H1 (cell line): ENCODE results near the gene CDC42EP2. TPM values are rescaled to one million over a fixed set of nuclear protein-coding genes. Genes with fewer than 3 reads are reported as not detected.

ENCODE experiments used
- CTCF ChIA-PET: fragments of 300-600 bp; sonication (Branson Sonifier 250); formaldehyde crosslinking; loops from one replicate; lab custom pipeline; 2021; ENCODE audit not compliant: partially characterized antibody; lab: Charles Lee
- POLR2A ChIA-PET: fragments of 300-600 bp; sonication (Branson Sonifier 250); formaldehyde crosslinking; loops from one replicate; lab custom pipeline; 2021; ENCODE audit warnings: inconsistent platforms; ENCODE audit not compliant: partially characterized antibody; lab: Charles Lee
- DNase-seq, 2 experiments: peaks; one replicate each; pipeline versions ENCODE4 v3.0.0 to v3.0.0-alpha.2; 2010 to 2022; ENCODE audit warnings: low spot score in 2 of 2, low read depth in 1 of 2, mixed read lengths in 1 of 2
- FAIRE-seq: peaks from 2 replicates; lab custom pipeline; 2011; peaks lifted over from hg19 to GRCh38; lab: Jason Lieb, UNC
- H2AFZ ChIP-seq: 2 replicates; pipeline ENCODE4 v1.8.1; 2012; ENCODE audit warnings: low read length, inconsistent platforms
- H2AK5ac ChIP-seq: 2 replicates; pipeline ENCODE4 v1.6.1; 2013; ENCODE audit warnings: low read depth, low read length
- H2BK120ac ChIP-seq: replicated peaks from 2 replicates; pipeline ENCODE3; 2013; ENCODE audit warnings: low read depth, low read length, inconsistent platforms
- H2BK12ac ChIP-seq: 2 replicates; pipeline ENCODE4 v1.6.1; 2013; ENCODE audit warnings: low read depth, low read length
- H2BK15ac ChIP-seq: 2 replicates; pipeline ENCODE4 v1.6.1; 2013; ENCODE audit warnings: low read length
- H2BK20ac ChIP-seq: 2 replicates; pipeline ENCODE4 v1.6.1; 2013; ENCODE audit warnings: low read length
- H2BK5ac ChIP-seq: 2 replicates; pipeline ENCODE4 v1.6.1; 2013; ENCODE audit warnings: low read depth, low read length
- H3K14ac ChIP-seq: 2 replicates; pipeline ENCODE4 v1.6.1; 2013; ENCODE audit warnings: inconsistent platforms; ENCODE audit not compliant: insufficient read length
- H3K18ac ChIP-seq: 2 replicates; pipeline ENCODE4 v1.6.1; 2013; ENCODE audit warnings: low read length; ENCODE audit errors: extremely low read depth
- H3K23ac ChIP-seq: 2 replicates; pipeline ENCODE4 v1.6.1; 2013; ENCODE audit warnings: inconsistent platforms; ENCODE audit not compliant: insufficient read length
- H3K23me2 ChIP-seq: 2 replicates; pipeline ENCODE4 v1.6.1; 2013; ENCODE audit warnings: low read depth, low read length
- H3K27ac ChIP-seq: 2 replicates; pipeline ENCODE4 v1.6.1; 2011; ENCODE audit warnings: low read depth, low read length, inconsistent platforms
- H3K27me3 ChIP-seq, 4 experiments: replicated peaks in 1 of 4; 1 replicate in 1 of 4; 2 replicates in 3 of 4; pipeline versions ENCODE4 v1.6.1 to v1.8.1; 2011 to 2013; ENCODE audit warnings: low read length in 3 of 4, mild to moderate bottlenecking in 3 of 4, inconsistent platforms in 2 of 4, mixed read lengths in 2 of 4, moderate library complexity in 1 of 4; ENCODE audit not compliant: control insufficient read depth in 3 of 4, insufficient read depth in 3 of 4; ENCODE audit errors: extremely low read depth in 1 of 4
- H3K36me3 ChIP-seq, 4 experiments: 2 replicates each; pipeline versions ENCODE4 v1.6.1 to v1.8.1; 2011 to 2013; ENCODE audit warnings: mild to moderate bottlenecking in 4 of 4, low read length in 3 of 4, moderate library complexity in 2 of 4, control low read depth in 1 of 4, inconsistent platforms in 1 of 4; ENCODE audit not compliant: insufficient read depth in 4 of 4, control insufficient read depth in 2 of 4
- H3K4ac ChIP-seq: replicated peaks from 2 replicates; pipeline ENCODE3; 2013; ENCODE audit warnings: low read length, low read depth, mixed read lengths, inconsistent platforms; ENCODE audit not compliant: insufficient read length
- H3K4me1 ChIP-seq, 4 experiments: replicated peaks in 1 of 4; 1 replicate in 1 of 4; 2 replicates in 3 of 4; pipeline versions ENCODE4 v1.6.1 to v1.8.1; 2011 to 2013; ENCODE audit warnings: low read length in 3 of 4, inconsistent platforms in 2 of 4, mixed read lengths in 1 of 4; ENCODE audit not compliant: insufficient read depth in 4 of 4, control insufficient read depth in 3 of 4
- H3K4me2 ChIP-seq, 2 experiments: 2 replicates each; pipeline versions ENCODE4 v1.6.1 to v1.8.1; 2011 to 2013; ENCODE audit warnings: low read depth in 2 of 2, low read length in 2 of 2, control low read depth in 1 of 2, inconsistent platforms in 1 of 2, mild to moderate bottlenecking in 1 of 2; ENCODE audit not compliant: insufficient read depth in 1 of 2
- H3K4me3 ChIP-seq, 4 experiments: fragments of 200-600, 300-600 bp in 1 of 4; sonication (generic), shearing (Covaris generic), sonication (Bioruptor Twin) in 1 of 4; 2 replicates each; pipeline versions ENCODE4 v1.5.1 to v1.8.1; 2011 to 2016; ENCODE audit warnings: low read length in 4 of 4, low read depth in 3 of 4, control low read depth in 2 of 4, inconsistent platforms in 2 of 4, mild to moderate bottlenecking in 2 of 4, mixed read lengths in 1 of 4, moderate library complexity in 1 of 4; ENCODE audit not compliant: insufficient read depth in 2 of 4; ENCODE audit errors: extremely low read depth in 1 of 4
- H3K56ac ChIP-seq: replicated peaks from 2 replicates; pipeline ENCODE3; 2013; ENCODE audit warnings: low read depth, mild to moderate bottlenecking, mixed read lengths, low read length, inconsistent platforms; ENCODE audit not compliant: insufficient read length
- H3K79me1 ChIP-seq: 2 replicates; pipeline ENCODE4 v1.6.1; 2013; ENCODE audit warnings: low read depth, low read length, control low read depth
- H3K79me2 ChIP-seq, 2 experiments: 2 replicates each; pipeline versions ENCODE4 v1.6.1 to v1.8.1; 2012 to 2013; ENCODE audit warnings: low read length in 2 of 2, mild to moderate bottlenecking in 2 of 2, inconsistent platforms in 1 of 2; ENCODE audit not compliant: insufficient read depth in 2 of 2, control insufficient read depth in 1 of 2
- H3K9ac ChIP-seq, 4 experiments: replicated peaks in 1 of 4; 1 replicate in 1 of 4; 2 replicates in 3 of 4; pipeline versions ENCODE4 v1.6.1 to v1.8.1; 2011 to 2013; ENCODE audit warnings: low read depth in 3 of 4, low read length in 3 of 4, control low read depth in 2 of 4, mild to moderate bottlenecking in 2 of 4, moderate library complexity in 2 of 4, inconsistent platforms in 1 of 4; ENCODE audit errors: extremely low read depth in 1 of 4
- H3K9me3 ChIP-seq, 2 experiments: 2 replicates each; pipeline versions ENCODE4 v1.6.1 to v1.8.1; 2012 to 2013; ENCODE audit warnings: mild to moderate bottlenecking in 2 of 2, moderate library complexity in 2 of 2, control low read depth in 1 of 2, inconsistent platforms in 1 of 2, low read depth in 1 of 2, low read length in 1 of 2, mixed read lengths in 1 of 2; ENCODE audit not compliant: insufficient read depth in 2 of 2
- H4K20me1 ChIP-seq, 2 experiments: replicated peaks in 1 of 2; 2 replicates each; pipeline versions ENCODE3 to v1.8.1; 2011 to 2013; ENCODE audit warnings: inconsistent platforms in 2 of 2, low read length in 2 of 2, mild to moderate bottlenecking in 1 of 2; ENCODE audit not compliant: insufficient read depth in 2 of 2, control insufficient read depth in 1 of 2
- H4K5ac ChIP-seq: 2 replicates; pipeline ENCODE4 v1.6.1; 2013; ENCODE audit warnings: low read length, low read depth, mixed read lengths, inconsistent platforms; ENCODE audit not compliant: insufficient read length
- H4K8ac ChIP-seq: 2 replicates; pipeline ENCODE4 v1.8.0; 2013; ENCODE audit warnings: mild to moderate bottlenecking, moderate library complexity, low read length, inconsistent platforms; ENCODE audit not compliant: insufficient read depth; ENCODE audit errors: extremely low read depth
- H4K91ac ChIP-seq: replicated peaks from 2 replicates; pipeline ENCODE3; 2013; ENCODE audit warnings: low read length, mixed read lengths, inconsistent platforms; ENCODE audit not compliant: insufficient read length
- BACH1 ChIP-seq: IDR thresholded peaks from 2 replicates; pipeline ENCODE4 v1.6.1; 2012; ENCODE audit warnings: low read length, improper control_type of control experiment
- CEBPB ChIP-seq: IDR thresholded peaks from 2 replicates; pipeline ENCODE4 v1.6.1; 2012; ENCODE audit warnings: low read depth, low read length
- HDAC6 ChIP-seq: IDR thresholded peaks from one replicate; pipeline ENCODE4 v1.7.1; 2012; ENCODE audit warnings: low read depth, mild to moderate bottlenecking, inconsistent platforms, low read length, moderate library complexity
- JUND ChIP-seq: IDR thresholded peaks from 2 replicates; pipeline ENCODE4 v1.6.1; 2011; ENCODE audit warnings: mild to moderate bottlenecking, improper control_type of control experiment, low read length
- PHF8 ChIP-seq: fragments of 200-600 bp; sonication (generic); conservative IDR thresholded peaks from 2 replicates; pipeline ENCODE4 v1.7.1; 2012; ENCODE audit warnings: low read depth, mild to moderate bottlenecking, inconsistent platforms, low read length, moderate library complexity
- TAF1 ChIP-seq: IDR thresholded peaks from 2 replicates; pipeline ENCODE4 v1.6.1; 2011; ENCODE audit warnings: mild to moderate bottlenecking, low read depth, low read length
- WGBS, 2 experiments: shearing (Covaris generic) in 1 of 2; methylation state at CpG; one replicate each; pipeline versions ENCODE4 v1.1.6 to v1.1.7; 2013 to 2015; ENCODE audit warnings: low lambda C conversion rate in 2 of 2, mixed read lengths in 2 of 2, inconsistent platforms in 1 of 2, low coverage in 1 of 2, missing lambda C conversion rate in 1 of 2; ENCODE audit not compliant: insufficient replicate concordance in 2 of 2, insufficient coverage in 1 of 2, insufficient read length in 1 of 2; ENCODE audit errors: extremely low coverage in 1 of 2, missing lambda C conversion rate in 1 of 2; 5-methylcytosine and 5-hydroxymethylcytosine counted together
- polyA plus RNA-seq, 7 experiments: library from polyadenylated mRNA; depleted of rRNA in 3 of 7; stranded (reverse) in 5 of 7; unstranded in 2 of 7; fragments of >200 nt in 5 of 7; fragments of 200-250 nt in 2 of 7; gene quantifications; 1 replicate in 5 of 7; 2 replicates in 1 of 7; 4 replicates in 1 of 7; pipeline versions ENCODE4 v1.2.1 to v1.2.3, GENCODE V29; 2011 to 2013; ENCODE audit warnings: missing spikeins in 2 of 7, mixed read lengths in 2 of 7
- total RNA-seq: library from RNA; stranded (reverse); fragmentation: NEBNext Ultra II Directional; extraction: Animal tissue kit (Norgen Biotek cat#: 25700); gene quantifications from 2 replicates; pipeline ENCODE4 v1.2.1, GENCODE V29; 2021

Gene CDC42EP2
- total and polyA plus RNA-seq, 2 of the 8 experiments (the other 6 are each of a cell fraction or from before 2014, with no cell fraction given): 11.8 to 13.3 TPM

DNA sequence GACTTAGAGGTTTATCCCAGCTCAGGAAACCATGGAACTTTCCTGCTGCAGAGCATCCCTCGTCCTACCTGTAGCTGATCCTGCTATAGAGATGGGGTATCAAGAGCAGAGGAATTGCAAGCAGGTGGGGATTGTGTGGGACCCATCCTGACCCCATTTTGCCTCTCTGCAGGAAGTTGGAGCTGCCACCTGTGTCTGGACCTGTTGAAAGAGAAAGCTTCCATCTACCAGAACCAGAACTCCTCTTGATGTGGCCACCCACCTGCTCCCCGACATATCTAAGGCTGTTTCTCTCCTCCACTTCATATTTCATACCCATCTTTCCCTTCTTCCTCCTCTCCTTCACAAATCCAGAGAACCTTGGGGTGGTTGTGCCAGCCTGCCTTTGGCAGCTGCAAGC, 36.8 kb downstream of the CDC42EP2 start:
- 90% methylated on average over 2 of the region's 2 CpGs; no CpG with 5 or more reads in 1 of the 2 experiments for WGBS, 2 experiments
- H3K4me2 ChIP-seq: no peak overlapping the region
- no peak overlapping the region for H3K18ac ChIP-seq
- no peak for FAIRE-seq
- H3K9ac ChIP-seq: no peak overlapping the region
- H3K27ac ChIP-seq: no peak overlapping the region
- POLR2A ChIA-PET: interaction anchor here (0.9 to 3.9 kb wide), 3 partner anchors 17 to 154 kb away, joined by 3 to 20 read pairs (median 17); partner anchors contain the start of genes DPF2 and MALAT1
- no peak overlapping the region for H3K56ac ChIP-seq
- H2BK12ac ChIP-seq: no peak overlapping the region
- H3K4ac ChIP-seq: no peak overlapping the region
- H2BK120ac ChIP-seq: no peak overlapping the region
- peaks cover 0 to 10% (median 3%) of the 10 kb centered on the region in 4 experiments; a peak in 5 of 7 replicates for H3K4me1 ChIP-seq
- H3K4me3 ChIP-seq: no peak overlapping the region
- no peak overlapping the region for H2BK15ac ChIP-seq
- no peak for DNase-seq
- no peaks in the 10 kb centered on the region for H3K9me3 ChIP-seq
- peaks cover 19 to 59% (median 38%) of the 10 kb centered on the region in 4 experiments for H3K36me3 ChIP-seq
- TF ChIP-seq CEBPB (no peak), BACH1 (no peak), TAF1 (no peak), PHF8 (no peak), HDAC6 (no peak), JUND (no peak)
- H4K91ac ChIP-seq: no peak overlapping the region
- peaks cover 2 to 5% of the 10 kb centered on the region in 2 experiments for H4K20me1 ChIP-seq
- H3K79me1 ChIP-seq: no peaks in the 10 kb centered on the region
- H2BK20ac ChIP-seq: no peak overlapping the region
- no peak overlapping the region for H2AFZ ChIP-seq
- H4K5ac ChIP-seq: no peak overlapping the region
- peaks cover 9% of the 10 kb centered on the region for H3K23me2 ChIP-seq
- no peak overlapping the region for H4K8ac ChIP-seq
- no peak overlapping the region for H3K14ac ChIP-seq
- H3K79me2 ChIP-seq: no peaks in the 10 kb centered on the region
- peaks cover 6 to 14% (median 13%) of the 10 kb centered on the region in 4 experiments for H3K27me3 ChIP-seq
- H3K23ac ChIP-seq: no peak overlapping the region
- H2AK5ac ChIP-seq: no peak overlapping the region
- CTCF ChIA-PET: interaction anchor here (1.0 to 6.3 kb wide), 11 partner anchors 9 to 77 kb away, joined by 3 to 27 read pairs (median 5); partner anchors contain the start of gene DPF2
- no peak overlapping the region for H2BK5ac ChIP-seq
